Measurements from ENCODE around the gene VPS51. TPM values are rescaled to one million over a fixed set of nuclear protein-coding genes. Genes with fewer than 3 reads are reported as not detected.

Gene VPS51
- total and polyA plus RNA-seq, 2 of the 13 experiments (the other 11 are each of a cell fraction or from before 2014, with no cell fraction given), result 76.3 to 90.6 TPM

GRCh38 chr11:65112546-65113360, 16.7 kb downstream of the VPS51 start (continued):
- TF ChIP-seq ZFX (CRISPR knock-in tag; IDR thresholded peaks at IDR 0.05; ENCODE audit: low read depth), result peak; percentile 75
- no peak for TF ChIP-seq MED13 (CRISPR knock-in tag; IDR thresholded peaks at IDR 0.05)
- TF ChIP-seq ZNF737 (CRISPR knock-in tag; IDR thresholded peaks at IDR 0.05; ENCODE audit: borderline replicate concordance), result no peak
- no peak for TF ChIP-seq CHD4 (IDR thresholded peaks at IDR 0.05; ENCODE audit: borderline replicate concordance, low read length)
- TF ChIP-seq FOXO1 (CRISPR knock-in tag; IDR thresholded peaks at IDR 0.05), result peak; percentile 63; the same call in 1 of the 2 replicates
- TF ChIP-seq TCF7 (IDR thresholded peaks at IDR 0.05; ENCODE audit: low read depth), result peak; percentile 26; the same call in 1 of the 2 replicates
- 0 out of 2 replicates have a peak, but pooled peaks have one; percentile 42 for TF ChIP-seq RELA (CRISPR knock-in tag; IDR thresholded peaks at IDR 0.05)
- TF ChIP-seq, protein P1, sequence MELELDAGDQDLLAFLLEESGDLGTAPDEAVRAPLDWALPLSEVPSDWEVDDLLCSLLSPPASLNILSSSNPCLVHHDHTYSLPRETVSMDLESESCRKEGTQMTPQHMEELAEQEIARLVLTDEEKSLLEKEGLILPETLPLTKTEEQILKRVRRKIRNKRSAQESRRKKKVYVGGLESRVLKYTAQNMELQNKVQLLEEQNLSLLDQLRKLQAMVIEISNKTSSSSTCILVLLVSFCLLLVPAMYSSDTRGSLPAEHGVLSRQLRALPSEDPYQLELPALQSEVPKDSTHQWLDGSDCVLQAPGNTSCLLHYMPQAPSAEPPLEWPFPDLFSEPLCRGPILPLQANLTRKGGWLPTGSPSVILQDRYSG (CRISPR knock-in tag; IDR thresholded peaks at IDR 0.05), result no peak
- TF ChIP-seq ZNF496 (CRISPR knock-in tag; IDR thresholded peaks at IDR 0.05; ENCODE audit: insufficient replicate concordance), result no peak
- TF ChIP-seq ZSCAN31 (CRISPR knock-in tag; IDR thresholded peaks at IDR 0.05; ENCODE audit: low read depth), result no peak
- TF ChIP-seq KAT7 (CRISPR knock-in tag; IDR thresholded peaks at IDR 0.05; ENCODE audit: borderline replicate concordance), result peak; percentile 75
- TF ChIP-seq BRF2 (CRISPR knock-in tag; IDR thresholded peaks at IDR 0.05), result no peak
- peak; percentile 25 for TF ChIP-seq POLR2AphosphoS5 (IDR thresholded peaks at IDR 0.05; ENCODE audit: low read depth, low read length)
- no peak for TF ChIP-seq ZNF33B (CRISPR knock-in tag; IDR thresholded peaks at IDR 0.05)
- TF ChIP-seq ARID2 (CRISPR knock-in tag; IDR thresholded peaks at IDR 0.05; ENCODE audit: borderline replicate concordance), result peak; percentile 46; the same call in 1 of the 2 replicates
- TF ChIP-seq E2F2 (CRISPR knock-in tag; IDR thresholded peaks at IDR 0.05; ENCODE audit: borderline replicate concordance), result no peak
- peak; percentile 46; the same call in 1 of the 2 replicates for TF ChIP-seq ELF3 (CRISPR knock-in tag; IDR thresholded peaks at IDR 0.05)
- peak; percentile 38; the same call in 1 of the 2 replicates for TF ChIP-seq ZNF589 (CRISPR knock-in tag; conservative IDR thresholded peaks at IDR 0.05)
- TF ChIP-seq NFATC3 (CRISPR knock-in tag; IDR thresholded peaks at IDR 0.05), result no peak
- no peak for TF ChIP-seq SOX6 (IDR thresholded peaks at IDR 0.05)
- 0 out of 2 replicates have a peak, but pooled peaks have one; percentile 7 for TF ChIP-seq SOX6 (CRISPR knock-in tag; IDR thresholded peaks at IDR 0.05)
- no peak for TF ChIP-seq SMC3 (IDR thresholded peaks at IDR 0.05; ENCODE audit: low read length)
- TF ChIP-seq PRDM10 (CRISPR knock-in tag; IDR thresholded peaks at IDR 0.05; ENCODE audit: low read depth), result peak; percentile 66
